Activated CD4-positive, alpha-beta T cell treated with anti-CD3 and anti-CD28 coated beads, Interleukin-2, Interleukin-4, amounts not matched to agents 100 ng/mL and 50 ng/mL, durations not matched to agents 16 hours and 8 hours (primary cell): ENCODE data around the gene ATXN1.

Experiments used
- DNase-seq: peaks from one replicate; pipeline ENCODE4 v3.0.0-alpha.2; 2020; ENCODE audit warnings: low spot score

Gene ATXN1

GRCh38 chr6:16742116-16742515, 19.1 kb downstream of the ATXN1 start:
- no peak for DNase-seq

DNA sequence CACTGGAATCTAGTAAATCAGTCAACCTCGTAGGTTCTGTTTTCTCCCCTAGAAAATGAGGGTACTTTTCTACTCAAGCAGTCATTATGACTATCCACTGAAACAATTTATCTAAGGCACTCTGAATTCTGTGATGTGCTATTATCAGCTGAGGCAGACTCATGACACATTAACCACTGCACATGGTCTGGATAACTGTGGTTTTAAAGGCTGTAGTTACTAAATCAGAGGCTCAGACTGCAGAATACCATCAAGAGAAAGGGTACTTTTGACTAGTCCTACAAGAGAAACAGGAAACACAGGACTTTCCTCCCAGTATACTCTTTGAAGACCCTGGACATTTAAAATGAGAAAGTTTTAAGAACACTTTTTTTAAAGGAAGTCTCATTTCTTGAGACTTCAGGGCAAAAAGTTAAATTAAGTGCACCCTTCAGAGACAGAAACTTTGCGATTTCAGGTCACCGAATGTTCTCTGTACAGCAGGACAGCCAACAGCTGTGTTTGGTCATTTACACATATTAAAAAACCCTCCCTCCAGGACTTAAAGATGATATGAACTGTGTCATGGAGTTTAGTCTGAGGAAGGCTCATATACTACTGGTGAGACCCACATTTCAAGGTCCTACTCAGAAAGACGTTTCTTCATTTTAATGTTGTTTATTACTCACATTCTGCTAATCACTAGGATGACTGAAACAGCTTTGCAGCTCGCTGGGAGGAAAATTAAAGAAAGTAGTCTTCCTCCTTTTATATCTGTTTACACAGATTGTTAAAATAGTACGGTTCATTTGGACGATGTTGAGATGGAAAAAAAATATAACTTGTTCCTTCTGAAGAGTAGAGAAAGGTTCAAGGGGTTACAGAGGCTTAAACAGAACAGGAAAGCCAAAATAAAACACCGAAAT, 19.9 kb downstream of the ATXN1 start:
- peak; percentile 63 for DNase-seq

DNA sequence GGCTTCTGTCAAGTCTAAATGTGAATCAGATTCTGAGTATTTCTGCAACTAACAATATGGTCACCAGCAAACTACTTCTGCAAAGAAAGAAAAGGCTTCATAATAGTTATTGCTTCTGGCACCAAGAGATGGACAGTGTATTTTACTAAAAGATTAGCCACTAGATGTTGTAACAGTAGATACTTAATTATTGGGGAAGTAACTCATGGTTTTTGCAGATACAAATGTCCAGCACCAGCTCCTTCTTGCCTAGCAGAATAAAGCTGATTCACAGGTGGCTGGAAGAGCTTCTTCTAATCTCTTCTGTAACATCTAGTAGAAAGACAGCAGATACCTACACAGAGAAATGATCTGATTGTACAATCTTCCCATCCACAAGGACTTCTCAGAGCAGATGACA, 21.2 kb downstream of the ATXN1 start:
- DNase-seq: no peak

DNA sequence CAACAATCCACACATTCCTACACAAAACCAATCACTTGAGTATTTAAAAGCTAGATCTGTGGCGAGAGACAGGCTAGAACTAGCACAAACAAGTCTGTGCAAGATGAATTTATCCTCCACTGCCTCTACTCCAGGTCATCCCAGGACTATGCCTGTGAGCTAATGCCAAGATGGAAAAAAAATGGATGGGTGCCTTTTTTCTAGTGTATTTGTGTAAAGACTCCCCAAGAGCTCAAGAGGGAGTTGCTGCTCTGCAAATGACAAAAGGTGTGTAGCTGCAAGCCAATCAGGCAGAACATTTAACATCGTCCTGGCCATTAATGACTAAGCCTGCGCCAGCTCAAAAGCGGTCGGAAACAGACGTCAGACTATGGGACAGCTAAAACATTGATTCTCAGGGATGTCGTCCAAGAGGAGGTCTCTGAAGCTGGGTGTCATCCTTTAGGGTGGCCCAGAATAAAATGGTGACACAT, 21.9 kb downstream of the ATXN1 start:
- no peak for DNase-seq

GRCh38 chr6:16737925-16738324, 23.3 kb downstream of the ATXN1 start:
- DNase-seq: no peak

- DNase-seq: no peak
Observed at GRCh38 chr6:16736856-16737775, 24.1 kb downstream of the ATXN1 start.

DNA sequence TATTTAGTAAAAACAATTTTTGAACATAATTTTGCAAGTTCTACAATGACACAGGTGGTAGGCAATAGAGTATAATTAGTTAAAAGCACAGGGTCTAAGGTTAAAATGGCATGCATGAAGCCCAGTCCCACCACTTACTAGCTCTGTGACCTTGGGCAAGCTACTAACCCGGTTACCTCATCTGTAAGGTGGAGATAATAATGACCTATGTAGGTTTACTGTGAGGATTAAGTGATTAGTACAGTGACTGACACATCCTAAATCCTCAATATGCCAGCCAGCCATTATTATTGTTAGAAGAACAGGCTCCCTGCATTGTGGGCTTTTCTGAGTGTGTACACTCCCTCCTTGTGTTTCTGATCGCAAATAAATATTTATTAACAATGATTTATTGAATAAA, 26.2 kb downstream of the ATXN1 start:
- no peak for DNase-seq

GRCh38 chr6:16733085-16733484, 28.2 kb downstream of the ATXN1 start:
- no peak for DNase-seq

DNA sequence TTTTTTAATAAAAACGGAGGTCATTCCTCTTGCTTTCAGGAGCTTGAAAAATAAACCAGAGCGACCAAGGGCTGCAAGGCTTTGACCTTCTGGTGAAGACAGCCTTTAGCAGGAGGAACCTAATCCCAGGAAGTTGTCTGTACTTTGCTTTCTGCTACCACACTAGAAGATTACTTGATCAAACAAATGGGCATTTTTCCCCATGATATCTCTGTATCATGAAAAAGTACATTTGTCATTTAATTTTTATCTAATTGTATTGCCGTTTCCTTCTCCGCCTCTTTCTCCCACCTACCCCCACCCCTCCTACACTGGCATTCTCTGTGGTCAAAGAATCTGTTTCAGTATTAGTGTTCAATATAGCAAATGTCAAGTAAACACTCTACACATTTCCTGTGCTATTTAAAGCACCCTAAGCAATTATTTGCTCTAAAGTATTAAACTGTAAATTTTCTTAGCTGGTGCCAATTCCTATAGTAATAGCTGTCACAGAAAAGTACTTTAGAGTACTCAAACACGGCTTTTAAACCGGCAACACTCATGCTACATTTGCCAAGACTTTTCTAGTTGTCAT, 29.7 kb downstream of the ATXN1 start:
- peak; percentile 82 for DNase-seq

- no peak for DNase-seq
Observed at GRCh38 chr6:16730738-16731477, 30.4 kb downstream of the ATXN1 start.

- no peak for DNase-seq
Observed at GRCh38 chr6:16729744-16730143, 31.5 kb downstream of the ATXN1 start.

GRCh38 chr6:16729183-16729691, 32.0 kb downstream of the ATXN1 start:
- peak; percentile 88 for DNase-seq

DNA sequence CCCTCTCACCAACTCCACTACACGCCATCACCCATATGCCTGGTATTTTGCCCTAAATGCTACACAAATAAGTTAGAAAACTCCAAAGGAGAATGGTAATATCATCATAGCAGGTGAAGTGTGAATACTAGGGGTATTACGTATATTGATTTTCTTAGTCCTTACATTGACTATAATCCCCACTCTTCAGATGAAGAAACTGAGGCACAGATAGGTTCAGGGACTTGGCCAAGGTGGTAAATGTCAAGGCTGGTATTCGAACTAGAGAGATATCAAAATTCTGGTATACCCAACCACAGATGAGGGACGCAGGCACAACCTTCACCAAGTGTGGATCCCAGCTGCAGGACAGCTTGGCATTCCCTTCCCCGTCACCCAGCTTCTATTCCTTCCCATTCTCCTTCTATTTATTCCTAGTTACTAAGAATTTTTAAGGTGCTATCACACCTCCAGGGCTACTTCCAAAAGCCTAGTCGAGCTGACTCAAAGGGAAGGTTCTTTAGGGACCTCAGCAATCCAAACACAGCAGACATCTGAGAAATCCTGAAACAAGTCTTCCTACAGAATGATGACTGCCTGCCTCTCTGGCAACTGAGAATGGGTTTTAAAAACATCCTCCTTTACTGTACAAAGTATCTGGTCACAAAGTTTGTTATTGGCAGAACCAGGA, 32.6 kb downstream of the ATXN1 start:
- no peak for DNase-seq

DNA sequence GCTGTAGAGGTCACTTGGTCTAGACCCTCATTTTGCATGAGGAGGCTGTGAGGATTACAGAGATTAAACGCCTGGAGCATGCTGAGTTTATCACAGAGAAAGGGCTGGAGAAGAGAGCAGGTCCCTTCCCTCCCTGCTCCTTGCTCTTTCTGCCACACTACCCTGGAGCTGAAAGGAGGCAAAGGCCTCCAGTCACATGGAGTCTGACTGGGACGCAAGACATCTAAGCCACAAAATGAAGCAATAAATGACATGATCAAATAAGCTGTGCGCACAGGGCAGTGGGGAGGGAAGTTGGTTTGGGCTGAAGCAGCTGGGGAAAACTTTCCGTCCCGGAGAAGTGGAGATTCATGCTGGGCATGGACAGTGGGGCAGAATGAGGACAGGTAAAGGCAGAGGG, 33.3 kb downstream of the ATXN1 start:
- no peak for DNase-seq

- DNase-seq: no peak
Observed at GRCh38 chr6:16725145-16725864, 36.0 kb downstream of the ATXN1 start.

- DNase-seq: no peak
Observed at GRCh38 chr6:16723826-16724225, 37.4 kb downstream of the ATXN1 start.

GRCh38 chr6:16723402-16723801, 37.9 kb downstream of the ATXN1 start:
- no peak for DNase-seq

DNA sequence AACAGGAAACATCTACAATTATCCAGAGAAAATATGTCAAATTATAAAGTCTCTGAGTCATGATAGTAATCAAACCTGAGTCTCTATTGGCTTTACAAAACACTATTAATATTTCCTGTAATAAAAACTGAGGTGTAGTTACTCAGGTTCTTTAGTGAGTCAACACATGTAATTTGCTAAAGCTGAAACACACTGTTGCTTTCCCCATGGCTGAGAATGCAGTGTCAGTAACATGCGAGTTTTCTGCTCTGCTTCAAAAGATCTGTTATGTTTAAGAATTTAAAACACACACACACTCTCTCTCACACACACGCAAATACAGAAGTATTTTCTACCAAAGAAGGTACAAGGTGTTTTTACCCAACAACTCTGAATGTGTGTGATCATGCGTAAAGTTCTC, 38.6 kb downstream of the ATXN1 start:
- no peak for DNase-seq

DNA sequence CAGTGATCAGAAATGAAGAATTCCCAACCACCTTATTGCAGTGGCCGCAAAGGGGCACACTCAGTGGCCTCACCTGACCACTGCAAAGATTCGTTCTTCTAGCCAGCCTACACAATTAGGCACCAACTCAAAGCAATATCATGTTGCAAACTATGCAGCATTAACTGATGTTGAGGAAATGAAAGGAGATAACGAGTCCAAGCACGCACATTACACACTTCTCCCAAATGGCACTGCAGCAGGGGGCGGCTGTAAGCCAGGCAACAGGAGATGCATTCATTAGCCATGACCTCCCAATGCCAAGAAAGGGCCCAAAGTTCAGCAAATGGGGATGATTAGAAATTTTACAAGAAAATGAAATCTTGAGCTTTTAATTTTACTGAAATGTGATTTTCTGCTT, 39.3 kb downstream of the ATXN1 start:
- DNase-seq: no peak

GRCh38 chr6:16720861-16721260, 40.4 kb downstream of the ATXN1 start:
- DNase-seq: no peak
